ENCODE measurements around the gene SLC39A11. TPM values are rescaled to one million over a fixed set of nuclear protein-coding genes. Genes with fewer than 3 reads are reported as not detected.

Gene SLC39A11
- total RNA-seq, 1 donor from 2014 or later: 23.2 TPM

- no peak for DNase-seq (ENCODE audit: extremely low spot score, unreplicated experiment)
- H3K9me3 Mint-ChIP-seq: peaks cover 7% of the 10 kb centered on the region
- H3K36me3 Mint-ChIP-seq: peaks cover 5% of the 10 kb centered on the region
- peaks cover 2% of the 10 kb centered on the region for H3K4me1 Mint-ChIP-seq (ENCODE audit: unreplicated experiment)
- no peak for TF ChIP-seq CTCF (conservative IDR thresholded peaks at IDR 0.05)
- H3K27me3 Mint-ChIP-seq: no peaks in the 10 kb centered on the region
- no peak overlapping the region for H3K4me3 Mint-ChIP-seq
- no peak overlapping the region for H3K27ac Mint-ChIP-seq
Observed at GRCh38 chr17:72920513-72920912, 172.0 kb downstream of the SLC39A11 start.

- TF ChIP-seq CTCF (conservative IDR thresholded peaks at IDR 0.05): no peak
- Mint-ChIP-seq H3K27ac (no peak overlapping the region), H3K9me3 (no peaks in the 10 kb centered on the region)
Observed at GRCh38 chr17:72916991-72917390, 175.5 kb downstream of the SLC39A11 start.

GRCh38 chr17:72915625-72916081 lies 176.8 kb downstream of the SLC39A11 start:
- Mint-ChIP-seq H3K9me3 (no peaks in the 10 kb centered on the region), H3K4me1 (ENCODE audit: unreplicated experiment) (no peaks in the 10 kb centered on the region), H3K27me3 (no peaks in the 10 kb centered on the region), H3K36me3 (peaks cover 4% of the 10 kb centered on the region), H3K27ac (no peak overlapping the region), H3K4me3 (no peak overlapping the region)
- DNase-seq (ENCODE audit: extremely low spot score, unreplicated experiment): no peak
- no peak for TF ChIP-seq CTCF (conservative IDR thresholded peaks at IDR 0.05)

More at GRCh38 chr17:72916991-72917390, 175.5 kb downstream of the SLC39A11 start:
- Mint-ChIP-seq H3K4me3 (no peak overlapping the region), H3K36me3 (peaks cover 4% of the 10 kb centered on the region), H3K4me1 (ENCODE audit: unreplicated experiment) (no peaks in the 10 kb centered on the region), H3K27me3 (no peaks in the 10 kb centered on the region)
- no peak for DNase-seq (ENCODE audit: extremely low spot score, unreplicated experiment)

- DNase-seq (ENCODE audit: extremely low spot score, unreplicated experiment): no peak
- Mint-ChIP-seq H3K27me3 (no peaks in the 10 kb centered on the region), H3K4me1 (ENCODE audit: unreplicated experiment) (no peaks in the 10 kb centered on the region), H3K4me3 (no peak overlapping the region), H3K27ac (no peak overlapping the region), H3K9me3 (no peaks in the 10 kb centered on the region), H3K36me3 (peaks cover 4% of the 10 kb centered on the region)
- no peak for TF ChIP-seq CTCF (conservative IDR thresholded peaks at IDR 0.05)
Observed at GRCh38 chr17:72913142-72913682, 179.3 kb downstream of the SLC39A11 start.

GRCh38 chr17:72906306-72906705 lies 186.2 kb downstream of the SLC39A11 start:
- H3K36me3 Mint-ChIP-seq: no peaks in the 10 kb centered on the region
- no peak for TF ChIP-seq CTCF (conservative IDR thresholded peaks at IDR 0.05)
- H3K4me3 Mint-ChIP-seq: no peak overlapping the region
- no peak for DNase-seq (ENCODE audit: extremely low spot score, unreplicated experiment)
- H3K27me3 Mint-ChIP-seq: no peaks in the 10 kb centered on the region
- peaks cover 10% of the 10 kb centered on the region for H3K4me1 Mint-ChIP-seq (ENCODE audit: unreplicated experiment)
- no peaks in the 10 kb centered on the region for H3K9me3 Mint-ChIP-seq
- H3K27ac Mint-ChIP-seq: no peak overlapping the region

- peaks cover 25% of the 10 kb centered on the region for H3K4me1 Mint-ChIP-seq (ENCODE audit: unreplicated experiment)
- H3K27ac Mint-ChIP-seq: no peak overlapping the region
- no peaks in the 10 kb centered on the region for H3K9me3 Mint-ChIP-seq
- H3K27me3 Mint-ChIP-seq: no peaks in the 10 kb centered on the region
- no peaks in the 10 kb centered on the region for H3K36me3 Mint-ChIP-seq
- no peak for DNase-seq (ENCODE audit: extremely low spot score, unreplicated experiment)
- TF ChIP-seq CTCF (conservative IDR thresholded peaks at IDR 0.05): no peak
- H3K4me3 Mint-ChIP-seq: no peak overlapping the region
Observed at GRCh38 chr17:72903522-72903921, 189.0 kb downstream of the SLC39A11 start.

All from type B pancreatic cell (in vitro differentiated cells).